H1 (cell line): ENCODE data around the gene LBHD1. TPM values are rescaled to one million over a fixed set of nuclear protein-coding genes. Genes with fewer than 3 reads are reported as not detected.

Experiments used
- CTCF ChIA-PET: fragments of 300-600 bp; sonication (Branson Sonifier 250); formaldehyde crosslinking; loops from one replicate; lab custom pipeline; 2021; ENCODE audit not compliant: partially characterized antibody; lab: Charles Lee
- POLR2A ChIA-PET: fragments of 300-600 bp; sonication (Branson Sonifier 250); formaldehyde crosslinking; loops from one replicate; lab custom pipeline; 2021; ENCODE audit warnings: inconsistent platforms; ENCODE audit not compliant: partially characterized antibody; lab: Charles Lee
- DNase-seq, 2 experiments: peaks; one replicate each; pipeline versions ENCODE4 v3.0.0 to v3.0.0-alpha.2; 2010 to 2022; ENCODE audit warnings: low spot score in 2 of 2, low read depth in 1 of 2, mixed read lengths in 1 of 2
- FAIRE-seq: peaks from 2 replicates; lab custom pipeline; 2011; peaks lifted over from hg19 to GRCh38; lab: Jason Lieb, UNC
- H2AFZ ChIP-seq: 2 replicates; pipeline ENCODE4 v1.8.1; 2012; ENCODE audit warnings: low read length, inconsistent platforms
- H2AK5ac ChIP-seq: 2 replicates; pipeline ENCODE4 v1.6.1; 2013; ENCODE audit warnings: low read depth, low read length
- H2BK120ac ChIP-seq: replicated peaks from 2 replicates; pipeline ENCODE3; 2013; ENCODE audit warnings: low read depth, low read length, inconsistent platforms
- H2BK12ac ChIP-seq: 2 replicates; pipeline ENCODE4 v1.6.1; 2013; ENCODE audit warnings: low read depth, low read length
- H2BK15ac ChIP-seq: 2 replicates; pipeline ENCODE4 v1.6.1; 2013; ENCODE audit warnings: low read length
- H2BK20ac ChIP-seq: 2 replicates; pipeline ENCODE4 v1.6.1; 2013; ENCODE audit warnings: low read length
- H2BK5ac ChIP-seq: 2 replicates; pipeline ENCODE4 v1.6.1; 2013; ENCODE audit warnings: low read depth, low read length
- H3K14ac ChIP-seq: 2 replicates; pipeline ENCODE4 v1.6.1; 2013; ENCODE audit warnings: inconsistent platforms; ENCODE audit not compliant: insufficient read length
- H3K18ac ChIP-seq: 2 replicates; pipeline ENCODE4 v1.6.1; 2013; ENCODE audit warnings: low read length; ENCODE audit errors: extremely low read depth
- H3K23ac ChIP-seq: 2 replicates; pipeline ENCODE4 v1.6.1; 2013; ENCODE audit warnings: inconsistent platforms; ENCODE audit not compliant: insufficient read length
- H3K23me2 ChIP-seq: 2 replicates; pipeline ENCODE4 v1.6.1; 2013; ENCODE audit warnings: low read depth, low read length
- H3K27ac ChIP-seq: 2 replicates; pipeline ENCODE4 v1.6.1; 2011; ENCODE audit warnings: low read depth, low read length, inconsistent platforms
- H3K27me3 ChIP-seq, 4 experiments: replicated peaks in 1 of 4; 1 replicate in 1 of 4; 2 replicates in 3 of 4; pipeline versions ENCODE4 v1.6.1 to v1.8.1; 2011 to 2013; ENCODE audit warnings: low read length in 3 of 4, mild to moderate bottlenecking in 3 of 4, inconsistent platforms in 2 of 4, mixed read lengths in 2 of 4, moderate library complexity in 1 of 4; ENCODE audit not compliant: control insufficient read depth in 3 of 4, insufficient read depth in 3 of 4; ENCODE audit errors: extremely low read depth in 1 of 4
- H3K36me3 ChIP-seq, 4 experiments: 2 replicates each; pipeline versions ENCODE4 v1.6.1 to v1.8.1; 2011 to 2013; ENCODE audit warnings: mild to moderate bottlenecking in 4 of 4, low read length in 3 of 4, moderate library complexity in 2 of 4, control low read depth in 1 of 4, inconsistent platforms in 1 of 4; ENCODE audit not compliant: insufficient read depth in 4 of 4, control insufficient read depth in 2 of 4
- H3K4ac ChIP-seq: replicated peaks from 2 replicates; pipeline ENCODE3; 2013; ENCODE audit warnings: low read length, low read depth, mixed read lengths, inconsistent platforms; ENCODE audit not compliant: insufficient read length
- H3K4me1 ChIP-seq, 4 experiments: replicated peaks in 1 of 4; 1 replicate in 1 of 4; 2 replicates in 3 of 4; pipeline versions ENCODE4 v1.6.1 to v1.8.1; 2011 to 2013; ENCODE audit warnings: low read length in 3 of 4, inconsistent platforms in 2 of 4, mixed read lengths in 1 of 4; ENCODE audit not compliant: insufficient read depth in 4 of 4, control insufficient read depth in 3 of 4
- H3K4me2 ChIP-seq, 2 experiments: 2 replicates each; pipeline versions ENCODE4 v1.6.1 to v1.8.1; 2011 to 2013; ENCODE audit warnings: low read depth in 2 of 2, low read length in 2 of 2, control low read depth in 1 of 2, inconsistent platforms in 1 of 2, mild to moderate bottlenecking in 1 of 2; ENCODE audit not compliant: insufficient read depth in 1 of 2
- H3K4me3 ChIP-seq, 4 experiments: fragments of 200-600, 300-600 bp in 1 of 4; sonication (generic), shearing (Covaris generic), sonication (Bioruptor Twin) in 1 of 4; 2 replicates each; pipeline versions ENCODE4 v1.5.1 to v1.8.1; 2011 to 2016; ENCODE audit warnings: low read length in 4 of 4, low read depth in 3 of 4, control low read depth in 2 of 4, inconsistent platforms in 2 of 4, mild to moderate bottlenecking in 2 of 4, mixed read lengths in 1 of 4, moderate library complexity in 1 of 4; ENCODE audit not compliant: insufficient read depth in 2 of 4; ENCODE audit errors: extremely low read depth in 1 of 4
- H3K56ac ChIP-seq: replicated peaks from 2 replicates; pipeline ENCODE3; 2013; ENCODE audit warnings: low read depth, mild to moderate bottlenecking, mixed read lengths, low read length, inconsistent platforms; ENCODE audit not compliant: insufficient read length
- H3K79me1 ChIP-seq: 2 replicates; pipeline ENCODE4 v1.6.1; 2013; ENCODE audit warnings: low read depth, low read length, control low read depth
- H3K79me2 ChIP-seq, 2 experiments: 2 replicates each; pipeline versions ENCODE4 v1.6.1 to v1.8.1; 2012 to 2013; ENCODE audit warnings: low read length in 2 of 2, mild to moderate bottlenecking in 2 of 2, inconsistent platforms in 1 of 2; ENCODE audit not compliant: insufficient read depth in 2 of 2, control insufficient read depth in 1 of 2
- H3K9ac ChIP-seq, 4 experiments: replicated peaks in 1 of 4; 1 replicate in 1 of 4; 2 replicates in 3 of 4; pipeline versions ENCODE4 v1.6.1 to v1.8.1; 2011 to 2013; ENCODE audit warnings: low read depth in 3 of 4, low read length in 3 of 4, control low read depth in 2 of 4, mild to moderate bottlenecking in 2 of 4, moderate library complexity in 2 of 4, inconsistent platforms in 1 of 4; ENCODE audit errors: extremely low read depth in 1 of 4
- H3K9me3 ChIP-seq, 2 experiments: 2 replicates each; pipeline versions ENCODE4 v1.6.1 to v1.8.1; 2012 to 2013; ENCODE audit warnings: mild to moderate bottlenecking in 2 of 2, moderate library complexity in 2 of 2, control low read depth in 1 of 2, inconsistent platforms in 1 of 2, low read depth in 1 of 2, low read length in 1 of 2, mixed read lengths in 1 of 2; ENCODE audit not compliant: insufficient read depth in 2 of 2
- H4K20me1 ChIP-seq, 2 experiments: replicated peaks in 1 of 2; 2 replicates each; pipeline versions ENCODE3 to v1.8.1; 2011 to 2013; ENCODE audit warnings: inconsistent platforms in 2 of 2, low read length in 2 of 2, mild to moderate bottlenecking in 1 of 2; ENCODE audit not compliant: insufficient read depth in 2 of 2, control insufficient read depth in 1 of 2
- H4K5ac ChIP-seq: 2 replicates; pipeline ENCODE4 v1.6.1; 2013; ENCODE audit warnings: low read length, low read depth, mixed read lengths, inconsistent platforms; ENCODE audit not compliant: insufficient read length
- H4K8ac ChIP-seq: 2 replicates; pipeline ENCODE4 v1.8.0; 2013; ENCODE audit warnings: mild to moderate bottlenecking, moderate library complexity, low read length, inconsistent platforms; ENCODE audit not compliant: insufficient read depth; ENCODE audit errors: extremely low read depth
- H4K91ac ChIP-seq: replicated peaks from 2 replicates; pipeline ENCODE3; 2013; ENCODE audit warnings: low read length, mixed read lengths, inconsistent platforms; ENCODE audit not compliant: insufficient read length
- ATF2 ChIP-seq: IDR thresholded peaks from 2 replicates; pipeline ENCODE4 v1.6.1; 2012; ENCODE audit warnings: low read length, inconsistent platforms
- CHD1 ChIP-seq: IDR thresholded peaks from 2 replicates; pipeline ENCODE4 v1.6.1; 2012; ENCODE audit warnings: low read depth, low read length, improper control_type of control experiment
- NANOG ChIP-seq: IDR thresholded peaks from 2 replicates; pipeline ENCODE4 v1.6.1; 2011; ENCODE audit warnings: low read length, low read depth, mild to moderate bottlenecking, inconsistent platforms; ENCODE audit not compliant: insufficient read depth, poor library complexity, severe bottlenecking
- RBBP5 ChIP-seq: IDR thresholded peaks from 2 replicates; pipeline ENCODE4 v1.7.1; 2012; ENCODE audit warnings: low read depth, mild to moderate bottlenecking, inconsistent platforms, low read length, moderate library complexity, borderline replicate concordance
- RXRA ChIP-seq: IDR thresholded peaks from 2 replicates; pipeline ENCODE4 v1.6.1; 2011; ENCODE audit warnings: low read depth, mild to moderate bottlenecking, low read length, moderate library complexity; ENCODE audit not compliant: insufficient read depth
- SP4 ChIP-seq: IDR thresholded peaks from 2 replicates; pipeline ENCODE4 v1.6.1; 2012; ENCODE audit warnings: low read length, inconsistent platforms
- WGBS, 2 experiments: shearing (Covaris generic) in 1 of 2; methylation state at CpG; one replicate each; pipeline versions ENCODE4 v1.1.6 to v1.1.7; 2013 to 2015; ENCODE audit warnings: low lambda C conversion rate in 2 of 2, mixed read lengths in 2 of 2, inconsistent platforms in 1 of 2, low coverage in 1 of 2, missing lambda C conversion rate in 1 of 2; ENCODE audit not compliant: insufficient replicate concordance in 2 of 2, insufficient coverage in 1 of 2, insufficient read length in 1 of 2; ENCODE audit errors: extremely low coverage in 1 of 2, missing lambda C conversion rate in 1 of 2; 5-methylcytosine and 5-hydroxymethylcytosine counted together
- polyA plus RNA-seq, 7 experiments: library from polyadenylated mRNA; depleted of rRNA in 3 of 7; stranded (reverse) in 5 of 7; unstranded in 2 of 7; fragments of >200 nt in 5 of 7; fragments of 200-250 nt in 2 of 7; gene quantifications; 1 replicate in 5 of 7; 2 replicates in 1 of 7; 4 replicates in 1 of 7; pipeline versions ENCODE4 v1.2.1 to v1.2.3, GENCODE V29; 2011 to 2013; ENCODE audit warnings: missing spikeins in 2 of 7, mixed read lengths in 2 of 7
- total RNA-seq: library from RNA; stranded (reverse); fragmentation: NEBNext Ultra II Directional; extraction: Animal tissue kit (Norgen Biotek cat#: 25700); gene quantifications from 2 replicates; pipeline ENCODE4 v1.2.1, GENCODE V29; 2021

Gene LBHD1
- total and polyA plus RNA-seq, 2 of the 8 experiments (the other 6 are each of a cell fraction or from before 2014, with no cell fraction given): 2.3 to 5.2 TPM

GRCh38 chr11:62682518-62682917 lies 10.5 kb upstream of the LBHD1 start:
- no peaks in the 10 kb centered on the region for H3K27me3 ChIP-seq
- peaks cover 0 to 1% of the 10 kb centered on the region in 2 experiments for H4K20me1 ChIP-seq
- no peak for FAIRE-seq
- no peak overlapping the region for H3K23ac ChIP-seq
- no peak overlapping the region for H3K9ac ChIP-seq
- peaks cover 2% of the 10 kb centered on the region; the same call in 1 of the 2 replicates for H3K79me1 ChIP-seq
- no peak overlapping the region for H2BK20ac ChIP-seq
- H3K4ac ChIP-seq: no peak overlapping the region
- H2AK5ac ChIP-seq: no peak overlapping the region
- no peak overlapping the region for H4K5ac ChIP-seq
- CTCF ChIA-PET: interaction anchor here (1.6 to 8.2 kb wide), 3 partner anchors 11 to 91 kb away, joined by 6 to 114 read pairs (median 21); partner anchors contain the start of genes BSCL2, GNG3, LRRN4CL and TUT1
- no peak overlapping the region for H2BK12ac ChIP-seq
- TF ChIP-seq RBBP5: no peak
- no peak for TF ChIP-seq CHD1
- no peak for TF ChIP-seq SP4
- no peak for TF ChIP-seq NANOG
- TF ChIP-seq RXRA: no peak
- no peak for TF ChIP-seq ATF2
- no peak overlapping the region for H3K56ac ChIP-seq
- no peak overlapping the region for H4K8ac ChIP-seq
- no peak overlapping the region for H2BK5ac ChIP-seq
- H2AFZ ChIP-seq: no peak overlapping the region
- H3K36me3 ChIP-seq: peaks cover 0 to 3% (median under 1%) of the 10 kb centered on the region in 4 experiments; a peak in 2 of 8 replicates
- H3K9me3 ChIP-seq: no peaks in the 10 kb centered on the region
- H2BK120ac ChIP-seq: no peak overlapping the region
- H3K27ac ChIP-seq: no peak overlapping the region
- peaks cover 0 to 12% of the 10 kb centered on the region in 2 experiments; a peak in 2 of 4 replicates for H3K79me2 ChIP-seq
- H3K4me1 ChIP-seq: peaks cover 0 to 8% (median 4%) of the 10 kb centered on the region in 4 experiments; a peak in 3 of 7 replicates
- WGBS, 2 experiments: 86% methylated on average over 7 of the region's 7 CpGs; no CpG with 5 or more reads in 1 of the 2 experiments
- H3K18ac ChIP-seq: no peak overlapping the region
- no peak overlapping the region for H3K4me2 ChIP-seq
- no peak overlapping the region for H3K4me3 ChIP-seq
- H2BK15ac ChIP-seq: no peak overlapping the region
- DNase-seq: no peak
- no peak overlapping the region for H4K91ac ChIP-seq
- peaks cover 3% of the 10 kb centered on the region; the same call in 1 of the 2 replicates for H3K23me2 ChIP-seq
- POLR2A ChIA-PET: interaction anchor here (50.4 to 61.4 kb wide), 2 partner anchors 9 to 22 kb away, joined by 2041 read pairs; partner anchors contain the start of genes BSCL2, C11orf98, CSKMT and GANAB
- H3K14ac ChIP-seq: no peak overlapping the region
